GM12878 (cell line): ENCODE results near the gene PDE8B. TPM values are rescaled to one million over a fixed set of nuclear protein-coding genes. Genes with fewer than 3 reads are reported as not detected.

Experiments used
- ATAC-seq: fragments of 200-7000 bp; cut with Tn5 transposase; 3 replicates; pipeline ENCODE4 v1.9.1; 2020; ENCODE audit warnings: mild to moderate bottlenecking, moderate library complexity
- BruUV-seq: library from RNA; stranded (reverse); fragments of 400-500 nt; replicated peaks from 2 replicates; lab custom pipeline; 2021; lab: Mats Ljungman, UMichigan
- CTCF ChIA-PET: fragments of 300-600 bp; sonication (Branson Sonifier 250); formaldehyde crosslinking; extraction: SDS; loops from one replicate; lab custom pipeline; 2021; ENCODE audit warnings: inconsistent platforms; lab: Yijun Ruan, JAX
- POLR2A ChIA-PET: fragments of 350-600 bp; formaldehyde crosslinking; extraction: SDS; loops from one replicate; lab custom pipeline; 2021; ENCODE audit warnings: inconsistent platforms; lab: Charles Lee
- RAD21 ChIA-PET: fragments of 300-600 bp; sonication (Branson Sonifier 250); formaldehyde crosslinking; loops from one replicate; lab custom pipeline; 2023; ENCODE audit warnings: antibody characterized with exemption; ENCODE audit not compliant: unreplicated experiment; lab: Charles Lee
- SMC1A ChIA-PET: fragments of 300-600 bp; sonication (Branson Sonifier 250); formaldehyde crosslinking; loops from one replicate; lab custom pipeline; 2023; ENCODE audit not compliant: unreplicated experiment, uncharacterized antibody; lab: Charles Lee
- DNase-seq: peaks from one replicate; pipeline ENCODE4 v3.0.0-alpha.2; 2011; ENCODE audit warnings: low read depth, low spot score
- FAIRE-seq: peaks from 3 replicates; lab custom pipeline; 2011; peaks lifted over from hg19 to GRCh38; lab: Jason Lieb, UNC
- H2AFZ ChIP-seq: 2 replicates; pipeline ENCODE4 v1.6.0; 2011; ENCODE audit warnings: low read depth, low read length, control low read depth; ENCODE audit not compliant: control insufficient read depth
- H3K27ac ChIP-seq: 2 replicates; pipeline ENCODE4 v1.5.1; 2011; ENCODE audit warnings: control low read depth; ENCODE audit not compliant: control insufficient read depth, insufficient read depth
- H3K27me3 ChIP-seq, 2 experiments: replicated peaks in 1 of 2; 2 replicates each; pipeline versions ENCODE4 v1.6.0 to v1.6.1; 2011; ENCODE audit warnings: low read length in 1 of 2; ENCODE audit not compliant: control insufficient read depth in 2 of 2, insufficient read depth in 2 of 2
- H3K36me3 ChIP-seq, 2 experiments: 2 replicates each; pipeline ENCODE4 v1.5.1; 2011; ENCODE audit warnings: low read length in 1 of 2; ENCODE audit not compliant: control insufficient read depth in 2 of 2, insufficient read depth in 2 of 2
- H3K4me1 ChIP-seq: 2 replicates; pipeline ENCODE4 v1.6.1; 2011; ENCODE audit warnings: mild to moderate bottlenecking, low read length, moderate library complexity, mixed read lengths; ENCODE audit not compliant: control insufficient read depth, insufficient read depth
- H3K4me2 ChIP-seq: 2 replicates; pipeline ENCODE4 v1.6.0; 2011; ENCODE audit warnings: control low read depth; ENCODE audit not compliant: control insufficient read depth, insufficient read depth
- H3K4me3 ChIP-seq: fragments of 200-600 bp; sonication (generic); 2 replicates; pipeline ENCODE4 v1.5.1; 2016
- H3K79me2 ChIP-seq: 2 replicates; pipeline ENCODE4 v1.6.0; 2011; ENCODE audit warnings: low read length; ENCODE audit not compliant: control insufficient read depth, insufficient read depth
- H3K9ac ChIP-seq: 2 replicates; pipeline ENCODE4 v1.8.0; 2011; ENCODE audit warnings: low read length, control low read depth, mixed read lengths; ENCODE audit not compliant: control insufficient read depth, insufficient read depth
- H3K9me3 ChIP-seq: replicated peaks from 3 replicates; pipeline ENCODE4 v1.5.1; 2011; ENCODE audit warnings: mild to moderate bottlenecking, low read length; ENCODE audit not compliant: control insufficient read depth, insufficient read depth
- H4K20me1 ChIP-seq: 2 replicates; pipeline ENCODE4 v1.6.0; 2011; ENCODE audit not compliant: control insufficient read depth, insufficient read depth
- DPF2 ChIP-seq: fragments of 450-650 bp; IDR thresholded peaks from 2 replicates; pipeline ENCODE4 v1.6.1; 2017; ENCODE audit warnings: mild to moderate bottlenecking
- EP300 ChIP-seq, 2 experiments: fragments of 150-350 bp in 1 of 2; IDR thresholded peaks; 2 replicates each; pipeline ENCODE4 v1.6.1; 2011 to 2012; ENCODE audit warnings: low read depth in 2 of 2, low read length in 2 of 2, borderline replicate concordance in 1 of 2, improper control_type of control experiment in 1 of 2, inconsistent platforms in 1 of 2; ENCODE audit not compliant: control insufficient read depth in 1 of 2
- ESRRA ChIP-seq: IDR thresholded peaks from 2 replicates; pipeline ENCODE4 v1.6.1; 2012; ENCODE audit warnings: mild to moderate bottlenecking, low read length, improper control_type of control experiment
- NBN ChIP-seq: fragments of 450-650 bp; IDR thresholded peaks from 2 replicates; pipeline ENCODE4 v1.6.1; 2016
- NFXL1 ChIP-seq: fragments of 450-650 bp; IDR thresholded peaks from 2 replicates; pipeline ENCODE4 v1.6.1; 2017; ENCODE audit warnings: antibody characterized with exemption, mild to moderate bottlenecking, borderline replicate concordance
- PML ChIP-seq: IDR thresholded peaks from 2 replicates; pipeline ENCODE4 v1.6.1; 2012; ENCODE audit warnings: low read length, inconsistent platforms
- RBBP5 ChIP-seq: fragments of 200-600 bp; sonication (generic); conservative IDR thresholded peaks from 2 replicates; pipeline ENCODE4 v1.6.1; 2016
- TBL1XR1 ChIP-seq: IDR thresholded peaks from 2 replicates; pipeline ENCODE4 v1.6.1; 2012; ENCODE audit warnings: low read depth, low read length, improper control_type of control experiment
- YY1 ChIP-seq: IDR thresholded peaks from 2 replicates; pipeline ENCODE4 v1.6.1; 2011; ENCODE audit warnings: low read depth, mild to moderate bottlenecking, low read length
- WGBS: methylation state at CpG from one replicate; pipeline ENCODE4 v1.1.6; 2016; ENCODE audit warnings: low lambda C conversion rate; ENCODE audit not compliant: insufficient replicate concordance, insufficient coverage; ENCODE audit errors: missing lambda C conversion rate; 5-methylcytosine and 5-hydroxymethylcytosine counted together
- in situ Hi-C: fragments of 300-500 bp; cut with MboI; formaldehyde crosslinking; loops from 9 replicates; pipeline ENCODE4 v1.14.3; 2018; ENCODE audit warnings: mixed read lengths
- intact Hi-C: fragments of 100-400 bp; cut with micrococcal nuclease; formaldehyde crosslinking; loops from one replicate; pipeline ENCODE4 v1.14.2; 2022; ENCODE audit not compliant: unreplicated experiment
- polyA plus RNA-seq, 11 experiments: library from polyadenylated mRNA; depleted of rRNA in 4 of 11; unstranded in 6 of 11; stranded (reverse) in 5 of 11; fragments of >200 nt; fragmentation: Nextera tagmentation in 4 of 11; fragmentation: Illumina TruSeq in 1 of 11; extraction: Ambion mirVana in 4 of 11; extraction: Trizol in 1 of 11; gene quantifications; 1 replicate in 1 of 11; 2 replicates in 10 of 11; pipeline versions ENCODE4 v1.2.1 to v1.2.3, GENCODE V29; 2011 to 2016; ENCODE audit warnings: inconsistent platforms in 2 of 11, missing spikeins in 2 of 11, low read depth in 1 of 11
- total RNA-seq, 4 experiments: library from RNA; depleted of rRNA in 3 of 4; stranded (reverse); fragments of >200 nt in 3 of 4; fragmentation: Illumina TruSeq in 1 of 4; extraction: Trizol in 1 of 4; gene quantifications; 2 replicates each; pipeline versions ENCODE4 v1.2.1 to v1.2.3, GENCODE V29; 2013 to 2021

The PDE8B gene
- total and polyA plus RNA-seq, 10 of the 15 experiments (the other 5 are each of a cell fraction or from before 2014, with no cell fraction given) = 0.03 to 0.44 (median 0.20) TPM; not detected in 3

DNA sequence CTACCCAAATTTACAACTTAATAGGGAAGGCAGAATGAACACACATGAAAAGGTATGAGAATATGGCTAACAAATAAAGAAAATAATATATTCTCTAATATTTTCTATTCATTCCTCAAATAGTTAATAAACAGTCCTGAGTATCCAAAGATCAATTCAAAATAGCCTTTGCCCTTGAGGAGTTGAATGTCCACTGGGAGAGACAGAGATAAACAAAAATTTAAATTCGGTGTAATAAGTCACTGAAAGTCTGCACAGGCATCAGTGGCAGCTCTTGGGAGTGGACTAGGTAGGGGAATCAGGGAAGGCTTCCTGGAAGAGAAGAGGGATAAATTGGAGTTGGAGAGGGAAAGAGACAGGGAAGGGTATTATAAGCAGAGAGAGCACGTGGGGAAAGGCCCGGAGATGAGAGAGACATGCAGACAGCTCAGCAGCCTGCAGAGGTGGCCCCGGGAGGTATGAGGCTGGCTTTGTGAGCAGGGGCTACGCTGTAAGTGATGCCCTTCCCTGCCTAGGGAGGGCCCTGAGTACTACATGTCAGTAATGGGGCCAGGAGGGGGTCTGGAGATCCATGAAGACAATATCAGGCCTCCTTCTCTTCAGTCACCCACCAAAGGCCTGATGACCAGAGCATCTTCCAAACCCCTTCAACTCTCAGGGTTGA, 137.1 kb downstream of the PDE8B start:
- Histone ChIP-seq H3K27ac (no peak overlapping the region), H3K4me1 (no peaks in the 10 kb centered on the region), H3K36me3 (no peaks in the 10 kb centered on the region), H3K9ac (no peak overlapping the region), H4K20me1 (no peaks in the 10 kb centered on the region), H3K4me2 (no peak overlapping the region), H3K9me3 (no peaks in the 10 kb centered on the region), H2AFZ (no peak overlapping the region), H3K27me3 (no peaks in the 10 kb centered on the region), H3K4me3 (no peak overlapping the region), H3K79me2 (no peaks in the 10 kb centered on the region)
- in situ Hi-C loops = no loop called here
- ATAC-seq (no peak), DNase-seq (no peak), FAIRE-seq (no peak)
- TF ChIP-seq YY1 (no peak), RBBP5 (no peak), TBL1XR1 (no peak), ESRRA (no peak), NFXL1 (no peak), DPF2 (no peak), EP300 (IDR thresholded peaks at IDR 0.05; ENCODE audit: borderline replicate concordance in 1 of 2, control insufficient read depth in 1 of 2, low read depth in 2 of 2, low read length in 2 of 2) (no peak), PML (no peak), NBN (no peak)
- POLR2A ChIA-PET = interaction anchor here (0.6 kb wide), 1 partner anchor 1538 kb away, joined by 4 read pairs; no protein-coding TSS in a partner anchor
- CTCF ChIA-PET = no interaction called here
- RAD21 ChIA-PET = no interaction called here
- BruUV-seq = no TSS peak
- WGBS = 28% methylated on average over 5 of the region's 5 CpGs
- SMC1A ChIA-PET = no interaction called here
- intact Hi-C loops = no loop called here
